Measurements from ENCODE around the gene PMCH. TPM values are rescaled to one million over a fixed set of nuclear protein-coding genes. Genes with fewer than 3 reads are reported as not detected.

PMCH gene
- total and polyA plus RNA-seq, 7 donors = 0.26 TPM; not detected in 6

GRCh38 chr12:102227954-102228353, 30.3 kb upstream of the PMCH start:
- 75 to 81% methylated on average over 5 of the region's 5 CpGs for WGBS, 2 donors
- intact Hi-C loops (cut with DNase I) = no loop called here
- TF ChIP-seq POLR2AphosphoS5 (IDR thresholded peaks at IDR 0.05) (no peak), EP300 (IDR thresholded peaks at IDR 0.05) (no peak), POLR2A (IDR thresholded peaks at IDR 0.05) (no peak), CTCF (IDR thresholded peaks at IDR 0.05) (no peak)
- no peaks in the 10 kb centered on the region for H3K36me3 ChIP-seq
- H3K4me1 ChIP-seq = peaks cover 0 to 18% (median 0%) of the 10 kb centered on the region in 4 donors
- no peaks in the 10 kb centered on the region for H3K27me3 ChIP-seq
- DNase-seq = no peak
- no peaks in the 10 kb centered on the region for H3K9me3 ChIP-seq
- H3K27ac ChIP-seq = no peak overlapping the region
- H3K4me3 ChIP-seq = no peak overlapping the region

GRCh38 chr12:102220736-102221135, 23.1 kb upstream of the PMCH start:
- H3K27ac ChIP-seq = no peak overlapping the region
- no peak overlapping the region for H3K4me3 ChIP-seq
- no peaks in the 10 kb centered on the region for H3K4me1 ChIP-seq
- intact Hi-C loops (cut with DNase I) = no loop called here
- no peak for DNase-seq
- H3K9me3 ChIP-seq = no peaks in the 10 kb centered on the region
- no peak for TF ChIP-seq POLR2A (IDR thresholded peaks at IDR 0.05)
- no peak for TF ChIP-seq EP300 (IDR thresholded peaks at IDR 0.05)
- no peak for TF ChIP-seq CTCF (IDR thresholded peaks at IDR 0.05)
- TF ChIP-seq POLR2AphosphoS5 (IDR thresholded peaks at IDR 0.05) = no peak
- H3K27me3 ChIP-seq = no peaks in the 10 kb centered on the region
- no peaks in the 10 kb centered on the region for H3K36me3 ChIP-seq

- Histone ChIP-seq H3K27me3 (no peaks in the 10 kb centered on the region), H3K4me3 (no peak overlapping the region), H3K36me3 (no peaks in the 10 kb centered on the region), H3K27ac (no peak overlapping the region), H3K9me3 (no peaks in the 10 kb centered on the region), H3K4me1 (no peaks in the 10 kb centered on the region)
- 77 to 86% methylated on average over 5 of the region's 5 CpGs for WGBS, 2 donors
- DNase-seq = no peak
- TF ChIP-seq CTCF (IDR thresholded peaks at IDR 0.05) = no peak
- no peak for TF ChIP-seq EP300 (IDR thresholded peaks at IDR 0.05)
- no peak for TF ChIP-seq POLR2A (IDR thresholded peaks at IDR 0.05)
- intact Hi-C loops (cut with DNase I) = no loop called here
Measured at GRCh38 chr12:102215992-102216691, 18.5 kb upstream of the PMCH start.

GRCh38 chr12:102204025-102204424, 6.4 kb upstream of the PMCH start:
- Histone ChIP-seq H3K9me3 (peaks cover 0 to 4% (median 1%) of the 10 kb centered on the region in 4 donors), H3K36me3 (no peaks in the 10 kb centered on the region), H3K27ac (no peak overlapping the region), H3K4me1 (no peaks in the 10 kb centered on the region), H3K4me3 (no peak overlapping the region), H3K27me3 (no peaks in the 10 kb centered on the region)
- 91 to 92% methylated on average over 2 of the region's 2 CpGs for WGBS, 2 donors
- no peak for DNase-seq
- TF ChIP-seq CTCF (IDR thresholded peaks at IDR 0.05) (no peak), EP300 (IDR thresholded peaks at IDR 0.05) (no peak), POLR2A (IDR thresholded peaks at IDR 0.05) (no peak), POLR2AphosphoS5 (IDR thresholded peaks at IDR 0.05) (no peak)
- intact Hi-C loops (cut with DNase I) = no loop called here

GRCh38 chr12:102202556-102202955, 4.9 kb upstream of the PMCH start:
- Histone ChIP-seq H3K4me3 (no peak overlapping the region), H3K27ac (no peak overlapping the region), H3K27me3 (no peaks in the 10 kb centered on the region), H3K9me3 (peaks cover 0 to 3% (median 0%) of the 10 kb centered on the region in 4 donors), H3K36me3 (no peaks in the 10 kb centered on the region), H3K4me1 (no peaks in the 10 kb centered on the region)
- 79 to 82% methylated on average over 4 of the region's 4 CpGs for WGBS, 2 donors
- intact Hi-C loops (cut with DNase I) = no loop called here
- no peak for TF ChIP-seq CTCF (IDR thresholded peaks at IDR 0.05)
- no peak for TF ChIP-seq POLR2A (IDR thresholded peaks at IDR 0.05)
- TF ChIP-seq POLR2AphosphoS5 (IDR thresholded peaks at IDR 0.05) = no peak
- TF ChIP-seq EP300 (IDR thresholded peaks at IDR 0.05) = no peak
- no peak for DNase-seq
